ENCODE data around the gene PLD6.

PLD6 gene

DNA sequence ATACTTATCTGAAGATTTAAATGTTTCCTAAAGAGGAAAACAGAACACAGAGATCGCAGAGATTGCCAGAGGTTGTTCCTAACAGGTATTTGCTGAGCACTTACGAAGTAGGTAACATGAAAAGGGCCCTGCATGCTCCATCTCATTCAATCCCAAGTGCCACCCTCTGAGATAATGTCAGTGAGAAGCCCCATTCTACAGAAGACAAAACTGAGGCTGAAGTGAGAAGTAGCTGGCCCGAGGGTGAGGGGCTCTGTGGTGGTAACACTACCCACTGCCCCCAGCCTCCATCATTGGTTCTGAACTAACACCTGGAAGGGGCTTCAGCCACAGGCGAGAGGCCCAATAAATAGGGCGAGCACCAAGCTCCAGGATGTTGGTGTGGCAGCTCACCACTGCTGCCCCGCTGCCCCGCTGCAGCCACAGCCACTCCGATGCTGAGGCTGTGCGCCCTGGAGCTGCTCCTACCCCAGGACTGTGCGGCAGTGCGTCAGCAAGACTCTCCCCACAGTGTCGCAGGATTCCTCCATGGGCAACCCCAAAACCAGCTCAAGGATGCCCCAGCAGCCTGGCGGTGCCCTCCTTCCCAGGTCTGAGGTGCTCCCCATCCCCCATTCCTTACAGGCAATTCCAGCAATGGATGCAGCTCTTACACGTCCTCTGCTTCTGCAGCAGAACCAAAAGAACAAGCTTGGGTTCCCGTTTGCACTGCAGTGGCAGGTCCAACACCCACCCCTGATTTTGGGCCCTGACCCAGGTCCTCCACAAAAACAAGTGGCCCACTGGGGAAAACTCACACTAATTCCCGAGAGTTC is 20.5 kb upstream of the PLD6 start:
- DNase-seq, result no peak

- DNase-seq, result no peak
Observed at GRCh38 chr17:17225901-17226300, 19.8 kb upstream of the PLD6 start.

DNA sequence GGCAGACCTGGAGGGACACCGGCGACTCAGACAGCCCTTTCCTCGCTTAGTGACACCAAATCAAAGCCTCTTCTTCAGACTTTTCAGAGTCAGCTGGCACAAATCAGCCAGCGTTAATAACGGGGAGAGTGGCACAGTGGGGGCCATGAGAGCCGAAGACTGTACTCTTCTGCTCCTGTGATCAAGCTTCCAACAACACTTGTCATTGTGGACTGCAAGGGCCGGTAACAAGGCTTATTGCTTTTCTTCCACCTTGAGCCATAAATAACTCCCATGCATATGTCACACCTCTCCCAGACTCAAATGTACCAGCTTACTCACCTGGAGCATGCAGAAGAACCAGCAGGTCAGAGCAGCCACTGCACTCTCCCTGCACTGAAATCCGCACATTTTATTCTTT is 18.0 kb upstream of the PLD6 start:
- DNase-seq, result no peak

DNA sequence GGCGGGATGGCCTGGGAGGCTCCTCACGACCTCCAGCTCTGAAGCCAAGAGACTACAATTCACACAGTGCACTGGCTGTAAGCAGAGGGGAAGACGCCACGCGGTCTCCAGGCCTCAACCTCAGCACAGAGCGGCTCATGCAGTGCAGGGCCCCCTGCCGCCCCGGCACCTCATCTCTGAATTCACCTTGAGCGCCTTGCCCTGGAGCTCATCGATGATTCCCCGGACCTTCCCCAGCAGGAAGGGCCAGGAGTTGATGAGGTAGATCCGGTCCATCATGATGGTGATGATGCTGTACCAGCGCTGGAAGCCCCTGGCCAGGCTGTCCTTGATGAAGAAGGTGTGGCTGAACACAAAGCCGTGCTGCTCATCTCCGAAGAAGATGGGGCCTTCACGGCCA is 17.6 kb upstream of the PLD6 start:
- no peak for DNase-seq

- DNase-seq, result no peak
Observed at GRCh38 chr17:17221329-17221728, 15.2 kb upstream of the PLD6 start.

DNA sequence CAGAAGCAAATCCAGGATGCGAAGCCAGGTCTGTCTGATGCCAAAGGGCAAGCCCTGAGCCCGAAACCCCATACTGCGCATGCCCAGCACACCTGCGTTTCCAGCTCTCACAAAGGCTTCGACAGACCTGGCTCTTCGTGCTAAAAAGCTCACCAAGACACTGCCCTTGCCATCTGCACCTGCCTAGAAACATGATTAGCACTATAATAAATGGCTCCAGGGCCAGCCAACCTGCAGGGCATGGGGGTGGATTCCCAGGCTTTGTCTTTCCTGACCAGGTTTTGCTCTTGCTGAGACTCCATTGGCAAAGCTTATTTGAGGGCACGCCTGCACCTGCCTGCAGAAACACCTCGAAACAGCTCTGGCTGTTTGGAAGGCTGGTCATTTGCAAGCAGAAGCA is 14.4 kb upstream of the PLD6 start:
- DNase-seq, result no peak

- DNase-seq, result no peak
Observed at GRCh38 chr17:17217995-17218394, 11.9 kb upstream of the PLD6 start.

DNA sequence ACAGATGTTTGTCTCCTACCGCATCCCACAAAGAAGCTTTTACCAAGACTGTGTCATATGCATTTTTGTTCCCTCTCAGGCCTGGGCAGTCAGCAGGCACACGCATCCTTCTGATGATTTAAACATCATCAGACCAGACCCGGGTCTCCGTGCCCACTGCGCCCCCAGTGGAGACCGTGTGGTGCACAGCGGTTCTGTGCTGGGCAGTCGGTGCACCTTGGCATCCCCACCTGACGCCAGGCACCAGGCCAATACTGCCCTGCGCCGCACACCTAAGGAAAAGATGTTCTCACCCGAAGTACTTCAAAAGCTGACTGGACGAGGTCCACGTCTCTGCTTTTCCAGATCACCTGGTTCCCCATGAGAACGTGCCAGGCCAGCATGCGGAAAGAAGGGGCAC is 10.6 kb upstream of the PLD6 start:
- DNase-seq, result no peak

DNA sequence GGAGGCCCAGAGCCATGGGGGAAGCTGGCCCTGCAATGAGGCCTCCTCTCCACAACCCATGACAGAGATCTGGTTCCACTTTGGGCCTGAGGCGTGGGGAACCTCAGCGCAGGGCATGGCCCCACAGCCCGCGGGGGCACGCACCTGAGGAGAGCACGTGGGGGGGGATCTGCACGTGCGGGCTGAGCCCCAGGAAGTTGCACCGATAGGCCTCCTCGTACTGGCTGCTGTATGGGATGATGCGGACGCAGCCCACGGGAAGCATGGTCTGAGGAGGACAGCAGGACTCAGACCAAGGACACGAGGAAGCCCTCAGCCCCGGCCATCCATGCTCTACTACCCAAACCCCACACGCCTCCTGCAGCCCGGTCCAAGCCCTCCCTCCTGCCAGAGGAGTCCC is 10.1 kb upstream of the PLD6 start:
- no peak for DNase-seq

- no peak for DNase-seq
Observed at GRCh38 chr17:17215575-17215974, 9.4 kb upstream of the PLD6 start.

GRCh38 chr17:17214646-17215436 is 8.7 kb upstream of the PLD6 start:
- DNase-seq, result no peak

DNA sequence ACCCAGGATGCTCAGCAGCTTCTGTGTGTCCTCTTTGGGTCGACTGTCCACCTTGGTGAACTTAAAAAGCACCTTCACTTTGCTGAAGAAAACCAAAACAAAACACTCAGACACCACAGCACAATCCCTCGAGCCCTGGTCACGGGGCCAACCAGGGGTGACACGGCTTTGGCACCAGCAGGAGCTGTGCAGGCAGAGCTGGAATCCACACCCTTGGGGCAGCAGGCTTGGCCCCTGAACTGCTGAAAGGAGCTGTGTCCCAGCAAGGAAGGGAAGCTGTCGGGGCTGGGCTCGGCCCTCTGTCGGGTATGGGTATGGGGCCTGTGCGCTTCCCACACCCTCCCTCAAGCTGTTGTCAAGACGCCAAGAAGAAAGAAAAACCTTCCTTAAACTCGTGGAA is 7.6 kb upstream of the PLD6 start:
- no peak for DNase-seq

DNA sequence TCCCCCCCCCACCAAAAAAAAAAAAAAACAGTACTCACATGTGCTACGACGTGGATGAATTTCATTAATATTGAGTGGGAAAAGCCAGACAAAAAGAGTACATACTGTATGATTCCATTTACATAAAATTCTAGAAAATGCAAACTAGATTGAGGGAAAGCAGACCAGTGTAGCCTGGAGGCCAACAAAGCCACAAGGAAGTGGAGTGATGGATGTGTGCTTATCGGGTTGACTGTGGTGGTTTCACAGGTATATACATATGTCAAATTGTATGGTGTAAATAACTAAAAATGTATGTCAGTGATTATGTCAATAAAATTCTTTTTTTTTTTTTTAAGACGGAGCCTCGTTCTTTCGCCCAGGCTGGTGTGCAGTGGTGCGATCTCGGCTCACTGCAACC is 1.9 kb upstream of the PLD6 start:
- DNase-seq, result no peak

- no peak for DNase-seq
Observed at GRCh38 chr17:17206913-17207335, 791 bp upstream of the PLD6 start.

- DNase-seq, result no peak
Observed at GRCh38 chr17:17205368-17206123, 587 bp downstream of the PLD6 start.

GRCh38 chr17:17204635-17205231 is 1.4 kb downstream of the PLD6 start:
- no peak for DNase-seq

DNA sequence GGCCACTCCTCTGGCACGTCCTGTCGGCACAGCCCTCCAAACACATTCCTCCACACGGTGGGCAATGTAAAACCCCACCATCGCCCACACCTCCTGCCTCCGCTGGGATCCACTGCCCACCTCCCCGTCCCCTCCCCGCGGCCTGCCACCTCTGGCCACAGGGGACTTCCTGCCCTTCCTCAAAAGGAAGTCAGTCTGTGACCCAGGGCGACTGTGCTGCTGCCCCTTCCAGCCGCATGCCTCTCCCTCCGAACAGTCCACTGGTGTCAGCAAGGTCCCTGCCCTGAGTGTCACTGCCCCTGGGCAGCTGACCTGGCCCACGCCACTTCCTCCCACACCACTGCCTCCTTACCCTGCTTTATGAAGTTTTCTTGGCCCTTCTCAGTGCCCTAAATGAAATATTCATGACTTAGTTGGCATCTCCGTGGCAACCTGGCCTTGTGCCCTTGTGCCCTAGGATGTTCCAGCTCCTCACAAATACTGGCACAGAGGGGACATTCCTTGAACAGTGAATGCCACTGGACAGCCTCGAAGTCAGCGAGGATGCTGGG is 2.0 kb downstream of the PLD6 start:
- DNase-seq, result no peak

DNA sequence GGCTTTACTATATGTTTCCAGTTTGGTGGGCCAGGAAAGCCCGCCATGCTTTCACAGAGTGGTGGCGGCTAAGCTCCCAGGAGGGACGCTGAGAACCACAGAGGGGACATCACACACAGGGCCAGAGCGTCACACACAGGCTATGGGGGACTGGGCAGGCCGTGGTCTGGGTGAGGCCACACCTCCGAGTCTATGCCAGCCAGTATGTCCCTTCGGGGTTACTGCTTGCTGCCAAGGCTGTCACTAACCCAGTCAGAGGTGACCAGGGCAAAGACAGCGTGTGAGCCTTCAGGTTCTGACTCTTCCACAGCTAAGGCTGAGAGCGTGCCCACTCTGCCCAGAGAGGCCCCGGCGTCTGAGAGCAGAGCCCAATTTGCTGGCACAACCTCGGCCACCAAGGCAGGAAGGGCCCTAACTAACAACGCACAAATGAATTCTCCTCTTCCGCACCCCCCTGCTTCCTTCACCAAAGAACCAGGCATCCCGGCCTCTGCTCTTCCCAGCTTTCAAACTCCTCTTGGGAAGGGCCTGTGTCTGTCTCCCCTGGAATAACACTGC is 2.9 kb downstream of the PLD6 start:
- DNase-seq, result no peak

- DNase-seq, result no peak
Observed at GRCh38 chr17:17201907-17202306, 4.2 kb downstream of the PLD6 start.

DNA sequence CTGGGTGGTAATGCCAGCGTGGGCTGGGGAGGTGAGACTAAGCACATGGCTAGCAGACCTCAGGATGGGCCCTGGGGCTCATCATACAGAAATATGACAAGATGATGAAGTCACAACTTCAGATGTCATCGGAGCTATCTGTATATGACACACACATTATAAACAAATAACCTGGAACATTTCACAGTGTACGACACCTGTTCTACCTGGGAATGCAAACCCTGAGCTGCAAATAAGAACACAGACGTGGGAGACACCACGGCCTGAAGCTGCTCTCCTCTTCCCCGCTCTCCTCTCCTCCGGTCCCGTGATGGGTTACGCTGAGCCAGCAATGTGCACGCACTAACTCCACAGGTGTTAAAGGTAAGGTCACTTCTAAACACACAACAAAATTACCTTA is 4.9 kb downstream of the PLD6 start:
- no peak for DNase-seq

GRCh38 chr17:17200831-17201230 is 5.3 kb downstream of the PLD6 start:
- no peak for DNase-seq

- no peak for DNase-seq
Observed at GRCh38 chr17:17200311-17200710, 5.8 kb downstream of the PLD6 start.

DNA sequence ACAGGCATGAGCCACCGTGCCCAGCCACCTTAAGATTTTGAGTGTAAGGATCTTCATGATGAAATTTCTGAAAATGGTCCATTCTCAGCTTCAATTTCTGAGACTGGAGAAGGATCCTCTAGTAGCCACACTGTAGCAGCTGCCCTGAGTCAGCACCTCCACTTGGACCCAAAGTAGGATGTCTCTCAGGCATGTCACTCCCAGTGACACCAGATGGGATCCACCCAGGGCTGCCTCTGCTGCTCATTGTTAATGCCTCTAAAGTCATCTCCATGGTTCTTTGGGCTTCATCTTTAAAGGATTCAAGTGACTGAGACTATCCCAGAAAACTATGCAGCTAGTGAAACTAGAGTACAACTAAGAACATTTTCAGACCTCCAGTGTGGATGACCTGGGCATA is 7.9 kb downstream of the PLD6 start:
- no peak for DNase-seq

Data from NCI-H524 treated with DMSO at 0.1 percent for 48 hours (cell line).